ENCODE measurements around the gene UACA.

- TF ChIP-seq FOXA1 (IDR thresholded peaks at IDR 0.05): no peak
- no peak for TF ChIP-seq FOXK2 (IDR thresholded peaks at IDR 0.05)
- no peak for TF ChIP-seq SP1 (IDR thresholded peaks at IDR 0.05)
Observed at GRCh38 chr15:70748281-70748747, 15.0 kb downstream of the UACA start.

Measured in HEK293T (cell line).